HCT116 (cell line): ENCODE results near the gene SLC1A3. TPM values are rescaled to one million over a fixed set of nuclear protein-coding genes. Genes with fewer than 3 reads are reported as not detected.

Source experiments
- ATAC-seq: fragments of 200-7000 bp; cut with Tn5 transposase; 2 replicates; pipeline ENCODE4 v1.9.1; 2020; ENCODE audit warnings: mild to moderate bottlenecking, moderate library complexity
- BruUV-seq: library from RNA; stranded (reverse); fragments of 400-500 nt; replicated peaks from 2 replicates; lab custom pipeline; 2021; lab: Mats Ljungman, UMichigan
- CTCF ChIA-PET: fragments of 300-600 bp; sonication (Branson Sonifier 250); formaldehyde crosslinking; loops from one replicate; lab custom pipeline; 2021; ENCODE audit warnings: antibody characterized with exemption; lab: Charles Lee
- POLR2A ChIA-PET: fragments of 300-600, 350-600 bp; sonication (Branson Sonifier 250); formaldehyde crosslinking; loops from one replicate; lab custom pipeline; 2021; ENCODE audit warnings: antibody characterized with exemption; lab: Charles Lee
- RAD21 ChIA-PET, 2 experiments: fragments of 300-600 bp; sonication (Branson Sonifier 250); formaldehyde crosslinking; loops; one replicate each; lab custom pipeline; 2023; ENCODE audit warnings: low total read pairs in 2 of 2; ENCODE audit not compliant: uncharacterized antibody in 2 of 2, unreplicated experiment in 2 of 2, low non-redundant PET in 1 of 2; lab: Charles Lee
- DNase-seq: peaks from one replicate; pipeline ENCODE4 v3.0.0-alpha.2; 2010; ENCODE audit warnings: low read depth, low spot score
- H2AFZ ChIP-seq: fragments of 200-600 bp; shearing (Covaris generic), sonication (generic); 2 replicates; pipeline ENCODE4 v1.6.1; 2017; ENCODE audit warnings: low read depth, mixed run types, mixed read lengths, antibody characterized with exemption, low read length; ENCODE audit not compliant: poor library complexity, severe bottlenecking
- H3K27ac ChIP-seq: 2 replicates; pipeline ENCODE4 v1.5.1; 2012; ENCODE audit warnings: low read depth, low read length
- H3K27me3 ChIP-seq: fragments of 200-600 bp; sonication (generic); 2 replicates; pipeline ENCODE4 v1.6.1; 2016; ENCODE audit warnings: mixed run types, low read length, mixed read lengths; ENCODE audit not compliant: insufficient read depth
- H3K36me3 ChIP-seq, 2 experiments: fragments of 200-500 bp in 1 of 2; fragments of 200-600 bp in 1 of 2; sonication (Bioruptor generic) in 1 of 2; sonication (generic) in 1 of 2; 2 replicates each; pipeline versions ENCODE4 v1.5.1 to v1.6.1; 2014 to 2016; ENCODE audit warnings: low read length in 2 of 2, inconsistent platforms in 1 of 2, mixed read lengths in 1 of 2, mixed run types in 1 of 2; ENCODE audit not compliant: insufficient read depth in 2 of 2, control insufficient read depth in 1 of 2
- H3K4me1 ChIP-seq, 2 experiments: fragments of 200-600 bp in 1 of 2; sonication (generic) in 1 of 2; 2 replicates each; pipeline versions ENCODE4 v1.5.1 to v1.6.1; 2012 to 2017; ENCODE audit warnings: low read length in 2 of 2, inconsistent platforms in 1 of 2, mild to moderate bottlenecking in 1 of 2, mixed read lengths in 1 of 2, mixed run types in 1 of 2, moderate library complexity in 1 of 2; ENCODE audit not compliant: insufficient read depth in 2 of 2, control insufficient read depth in 1 of 2
- H3K4me2 ChIP-seq: fragments of 200-600 bp; sonication (generic); 2 replicates; pipeline ENCODE4 v1.6.1; 2017; ENCODE audit warnings: mixed run types, low read length, mixed read lengths
- H3K4me3 ChIP-seq, 2 experiments: fragments of 200-600 bp in 1 of 2; sonication (generic) in 1 of 2; replicated peaks in 1 of 2; 2 replicates each; pipeline ENCODE4 v1.5.1; 2011 to 2016; ENCODE audit warnings: low read length in 2 of 2, control low read depth in 1 of 2, low read depth in 1 of 2, mild to moderate bottlenecking in 1 of 2, mixed read lengths in 1 of 2, mixed run types in 1 of 2
- H3K79me2 ChIP-seq: fragments of 200-600 bp; sonication (generic); 2 replicates; pipeline ENCODE4 v1.6.1; 2017; ENCODE audit warnings: mild to moderate bottlenecking, mixed run types, low read length, moderate library complexity, mixed read lengths; ENCODE audit not compliant: insufficient read depth
- H3K9ac ChIP-seq: fragments of 200-600 bp; sonication (generic); 2 replicates; pipeline ENCODE4 v1.6.1; 2016; ENCODE audit warnings: low read length, mixed read lengths
- H3K9me2 ChIP-seq: fragments of 200-600 bp; sonication (generic), shearing (Covaris generic); 2 replicates; pipeline ENCODE4 v1.6.1; 2017; ENCODE audit warnings: mixed run types, mild to moderate bottlenecking, moderate library complexity; ENCODE audit not compliant: insufficient read depth
- H3K9me3 ChIP-seq, 2 experiments: fragments of 200-500 bp in 1 of 2; fragments of 200-600 bp in 1 of 2; sonication (Bioruptor generic) in 1 of 2; sonication (generic) in 1 of 2; 2 replicates each; pipeline ENCODE4 v1.6.1; 2014 to 2017; ENCODE audit warnings: low read length in 2 of 2, mixed read lengths in 2 of 2, inconsistent platforms in 1 of 2, low read depth in 1 of 2, mild to moderate bottlenecking in 1 of 2, mixed run types in 1 of 2, moderate library complexity in 1 of 2; ENCODE audit not compliant: control insufficient read depth in 1 of 2, insufficient read depth in 1 of 2
- H4K20me1 ChIP-seq: fragments of 200-600 bp; sonication (generic), shearing (Covaris generic); 2 replicates; pipeline ENCODE4 v1.6.1; 2017; ENCODE audit warnings: mixed run types, mild to moderate bottlenecking, moderate library complexity; ENCODE audit not compliant: insufficient read depth
- CBX3 ChIP-seq: IDR thresholded peaks from 2 replicates; pipeline ENCODE4 v1.6.1; 2012; ENCODE audit warnings: low read depth
- CEBPB ChIP-seq: IDR thresholded peaks from 2 replicates; pipeline ENCODE4 v1.6.1; 2012; ENCODE audit warnings: low read depth
- CTCF ChIP-seq, 3 experiments: fragments of 200-600 bp in 1 of 3; sonication (generic) in 1 of 3; IDR thresholded peaks in 2 of 3; conservative IDR thresholded peaks in 1 of 3; 2 replicates each; pipeline ENCODE4 v1.5.1; 2012 to 2017; ENCODE audit warnings: low read depth in 2 of 3, low read length in 2 of 3, antibody characterized with exemption in 1 of 3, borderline replicate concordance in 1 of 3, control low read depth in 1 of 3, mild to moderate bottlenecking in 1 of 3, mixed read lengths in 1 of 3, mixed run types in 1 of 3, moderate library complexity in 1 of 3; ENCODE audit not compliant: insufficient read depth in 1 of 3
- EGR1 ChIP-seq: IDR thresholded peaks from 2 replicates; pipeline ENCODE4 v1.6.1; 2012; ENCODE audit warnings: low read depth
- EZH2 ChIP-seq: fragments of 200-600 bp; sonication (generic); IDR thresholded peaks from 2 replicates; pipeline ENCODE4 v1.6.1; 2017; ENCODE audit warnings: antibody characterized with exemption, mixed run types
- FOSL1 ChIP-seq: IDR thresholded peaks from 2 replicates; pipeline ENCODE4 v1.6.1; 2012; ENCODE audit warnings: low read depth
- JUND ChIP-seq: IDR thresholded peaks from 2 replicates; pipeline ENCODE4 v1.6.1; 2012
- POLR2A ChIP-seq: IDR thresholded peaks from 2 replicates; pipeline ENCODE4 v1.7.0; 2011; ENCODE audit warnings: borderline replicate concordance; ENCODE audit not compliant: insufficient read depth, insufficient read length; ENCODE audit errors: extremely low read depth
- POLR2AphosphoS5 ChIP-seq: IDR thresholded peaks from 2 replicates; pipeline ENCODE4 v1.6.1; 2011; ENCODE audit warnings: mild to moderate bottlenecking, low read depth, low read length, moderate library complexity
- SIN3A ChIP-seq: IDR thresholded peaks from 2 replicates; pipeline ENCODE4 v1.6.1; 2012; ENCODE audit warnings: low read depth
- SP1 ChIP-seq: IDR thresholded peaks from 2 replicates; pipeline ENCODE4 v1.6.1; 2012; ENCODE audit warnings: low read depth
- SRF ChIP-seq: IDR thresholded peaks from 2 replicates; pipeline ENCODE4 v1.6.1; 2012; ENCODE audit warnings: low read depth
- TCF7L2 ChIP-seq: IDR thresholded peaks from 2 replicates; pipeline ENCODE4 v1.7.0; 2011; ENCODE audit warnings: borderline replicate concordance, inconsistent platforms; ENCODE audit not compliant: insufficient read depth, insufficient read length; ENCODE audit errors: extremely low read depth
- YY1 ChIP-seq: IDR thresholded peaks from 2 replicates; pipeline ENCODE4 v1.6.1; 2011; ENCODE audit warnings: low read length, low read depth, moderate library complexity, mild to moderate bottlenecking; ENCODE audit not compliant: insufficient replicate concordance; ENCODE audit errors: extremely low read depth
- ZFX ChIP-seq: fragments of 450-650 bp; IDR thresholded peaks from 2 replicates; pipeline ENCODE4 v1.6.1; 2017
- ZNF274 ChIP-seq: fragments of 200-500 bp; sonication (Bioruptor generic); IDR thresholded peaks from 2 replicates; pipeline ENCODE4 v1.6.1; 2014; ENCODE audit warnings: mild to moderate bottlenecking, low read depth, low read length, inconsistent platforms
- intact Hi-C: fragments of 100-400 bp; cut with micrococcal nuclease; formaldehyde crosslinking; loops from 2 replicates; pipeline ENCODE4 v1.10.0; 2022
- total RNA-seq: library from RNA; stranded (reverse); gene quantifications from one replicate; pipeline ENCODE4 v1.2.1, GENCODE V29; 2021; ENCODE audit not compliant: unreplicated experiment
- TF ChIP-seq, protein P1 (sequence below): IDR thresholded peaks from 2 replicates; pipeline ENCODE4 v1.6.1; 2012
- TF ChIP-seq, protein P2 (sequence below): IDR thresholded peaks from 2 replicates; pipeline ENCODE4 v1.6.1; 2012

The SLC1A3 gene
- total RNA-seq, 1 experiment from 2014 or later: 12.9 TPM

GRCh38 chr5:36735891-36736290, 129.5 kb downstream of the SLC1A3 start:
- Histone ChIP-seq H3K9ac (no peak overlapping the region), H3K4me3 (no peak overlapping the region), H4K20me1 (no peaks in the 10 kb centered on the region), H3K4me1 (peaks cover 0 to 8% of the 10 kb centered on the region in 2 experiments; a peak in 2 of 4 replicates), H3K4me2 (no peak overlapping the region), H3K9me2 (no peaks in the 10 kb centered on the region), H3K79me2 (no peaks in the 10 kb centered on the region), H3K9me3 (no peaks in the 10 kb centered on the region), H3K27ac (no peak overlapping the region), H3K27me3 (no peaks in the 10 kb centered on the region), H3K36me3 (no peaks in the 10 kb centered on the region), H2AFZ (no peak overlapping the region)
- ChIA-PET RAD21 (interaction anchor here in 1 of 2 experiments (0.7 kb wide), 1 partner anchor 242 kb away, joined by 3 read pairs; no protein-coding TSS in a partner anchor), POLR2A (no interaction called here), CTCF (interaction anchor here (0.6 to 1.6 kb wide), 3 partner anchors 16 to 221 kb away, joined by 3 to 5 read pairs (median 3); no protein-coding TSS in a partner anchor)
- intact Hi-C loops: no loop called here
- DNase-seq (no peak), ATAC-seq (no peak)
- TF ChIP-seq ZFX: no peak
- TF ChIP-seq SIN3A: no peak
- no peak for TF ChIP-seq CBX3
- TF ChIP-seq SP1: no peak
- TF ChIP-seq ZNF274: no peak
- TF ChIP-seq YY1: no peak
- no peak for TF ChIP-seq JUND
- TF ChIP-seq, protein P1, sequence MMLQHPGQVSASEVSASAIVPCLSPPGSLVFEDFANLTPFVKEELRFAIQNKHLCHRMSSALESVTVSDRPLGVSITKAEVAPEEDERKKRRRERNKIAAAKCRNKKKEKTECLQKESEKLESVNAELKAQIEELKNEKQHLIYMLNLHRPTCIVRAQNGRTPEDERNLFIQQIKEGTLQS: no peak
- TF ChIP-seq, protein P2, sequence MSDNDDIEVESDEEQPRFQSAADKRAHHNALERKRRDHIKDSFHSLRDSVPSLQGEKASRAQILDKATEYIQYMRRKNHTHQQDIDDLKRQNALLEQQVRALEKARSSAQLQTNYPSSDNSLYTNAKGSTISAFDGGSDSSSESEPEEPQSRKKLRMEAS: no peak
- no peak for TF ChIP-seq TCF7L2
- TF ChIP-seq CTCF (IDR thresholded peaks at IDR 0.05 in 2 of 3, conservative IDR thresholded peaks at IDR 0.05 in 1 of 3; ENCODE audit: borderline replicate concordance in 1 of 3, insufficient read depth in 1 of 3, low read depth in 2 of 3, low read length in 2 of 3): no peak
- TF ChIP-seq FOSL1: no peak
- TF ChIP-seq EZH2: no peak
- no peak for TF ChIP-seq SRF
- TF ChIP-seq EGR1: no peak
- TF ChIP-seq POLR2AphosphoS5: no peak
- TF ChIP-seq POLR2A: no peak
- no peak for TF ChIP-seq CEBPB
- BruUV-seq: no TSS peak
